Activated T-helper 2 cell treated with anti-CD3 and anti-CD28 coated beads, Interferon-gamma antibody, Interleukin-2, Interleukin-4, amounts not matched to agents 10 μg/mL and 5 μg/mL and 100 μg/mL, durations not matched to agents 14 hours and 24 hours and 36 hours (primary cell): ENCODE data around the gene MARCHF2. TPM values are rescaled to one million over a fixed set of nuclear protein-coding genes. Genes with fewer than 3 reads are reported as not detected.
"Not testable (repeated sequence)": the region's sequence is repeated elsewhere in the genome, so short reads cannot be mapped to it uniquely, and the experiment has no call there.

ENCODE experiments used
- DNase-seq: peaks from one replicate; pipeline ENCODE4 v3.0.0; 2021; ENCODE audit warnings: low spot score
- H3K27ac Mint-ChIP-seq: one replicate; pipeline ENCODE4 v1.8.0; 2021; ENCODE audit warnings: mixed read lengths
- H3K27me3 Mint-ChIP-seq: one replicate; pipeline ENCODE4 v1.8.0; 2021; ENCODE audit warnings: low read depth, mixed read lengths
- H3K36me3 Mint-ChIP-seq: one replicate; pipeline ENCODE4 v1.8.0; 2021; ENCODE audit warnings: low read depth, mixed read lengths
- H3K4me1 Mint-ChIP-seq: one replicate; pipeline ENCODE4 v1.8.0; 2021; ENCODE audit warnings: low read depth, mixed read lengths
- H3K4me3 Mint-ChIP-seq: one replicate; pipeline ENCODE4 v1.8.0; 2021; ENCODE audit warnings: low read depth, mild to moderate bottlenecking, moderate library complexity, mixed read lengths
- H3K9me3 Mint-ChIP-seq: one replicate; pipeline ENCODE4 v1.8.0; 2021; ENCODE audit warnings: mixed read lengths
- intact Hi-C: fragments of 100-400 bp; cut with micrococcal nuclease; formaldehyde crosslinking; loops from one replicate; pipeline ENCODE4 v1.15.1; 2023
- total RNA-seq: library from RNA; stranded (reverse); gene quantifications from 2 replicates; pipeline ENCODE4 v1.2.3, GENCODE V29; 2022

Gene MARCHF2
- total RNA-seq, 1 donor from 2014 or later, result 13.0 TPM

DNA sequence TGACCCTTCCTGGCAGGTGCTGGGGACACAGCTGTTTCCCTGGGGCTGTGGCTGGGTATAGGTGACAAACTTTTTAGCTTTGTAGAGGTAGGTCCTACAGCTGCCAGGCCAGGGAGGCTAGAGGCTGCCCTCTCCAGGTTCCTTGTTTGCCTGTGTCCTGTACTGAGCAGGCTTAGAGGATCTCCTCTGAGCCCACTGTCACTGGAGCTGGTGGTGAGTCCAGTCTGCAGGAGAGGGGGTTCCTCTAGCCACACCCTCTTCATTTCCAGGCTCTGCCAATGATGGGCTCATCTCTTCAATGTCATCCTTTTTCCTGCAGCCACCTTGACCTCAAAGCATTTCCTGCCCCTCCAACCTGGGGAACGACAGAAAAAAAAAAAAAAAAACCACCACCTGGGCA is 35.5 kb upstream of the MARCHF2 start:
- Mint-ChIP-seq H3K27me3 (peaks cover 3% of the 10 kb centered on the region), H3K36me3 (peaks cover 4% of the 10 kb centered on the region), H3K4me1 (peaks cover 4% of the 10 kb centered on the region), H3K27ac (no peak overlapping the region), H3K4me3 (no peak overlapping the region), H3K9me3 (no peaks in the 10 kb centered on the region)
- DNase-seq, result no peak
- intact Hi-C loops, result no loop called here

DNA sequence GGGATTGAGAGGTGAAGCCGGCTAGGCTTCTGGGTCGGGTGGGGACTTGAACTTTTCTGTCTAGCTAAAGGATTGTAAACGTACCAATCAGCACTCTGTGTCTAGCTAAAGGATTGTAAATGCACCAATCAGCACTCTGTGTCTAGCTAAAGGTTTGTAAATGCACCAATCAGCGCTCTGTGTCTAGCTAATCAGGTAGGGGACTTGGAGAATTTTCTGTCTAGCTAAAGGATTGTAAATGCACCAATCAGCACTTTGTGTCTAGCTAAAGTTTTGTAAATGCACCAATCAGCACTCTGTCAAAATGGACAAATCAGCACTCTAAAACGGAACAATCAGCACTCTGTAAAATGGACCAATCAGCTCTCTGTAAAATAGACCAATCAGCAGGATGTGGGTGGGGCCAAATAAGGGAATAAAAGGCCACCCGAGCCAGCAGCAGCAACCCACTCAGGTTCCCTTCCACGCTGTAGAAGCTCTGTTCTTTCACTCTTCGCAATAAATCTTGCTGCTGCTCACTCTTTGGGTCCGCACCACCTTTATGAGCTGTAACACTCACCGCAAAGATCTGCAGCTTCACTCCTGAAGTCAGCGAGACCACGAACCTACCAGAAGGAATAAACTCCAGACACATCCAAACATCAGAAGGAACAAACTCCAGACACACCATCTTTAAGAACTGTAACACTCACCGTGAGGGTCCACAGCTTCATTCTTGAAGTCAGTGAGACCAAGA is 33.8 kb upstream of the MARCHF2 start:
- not testable (repeated sequence) for H3K9me3 Mint-ChIP-seq

DNA sequence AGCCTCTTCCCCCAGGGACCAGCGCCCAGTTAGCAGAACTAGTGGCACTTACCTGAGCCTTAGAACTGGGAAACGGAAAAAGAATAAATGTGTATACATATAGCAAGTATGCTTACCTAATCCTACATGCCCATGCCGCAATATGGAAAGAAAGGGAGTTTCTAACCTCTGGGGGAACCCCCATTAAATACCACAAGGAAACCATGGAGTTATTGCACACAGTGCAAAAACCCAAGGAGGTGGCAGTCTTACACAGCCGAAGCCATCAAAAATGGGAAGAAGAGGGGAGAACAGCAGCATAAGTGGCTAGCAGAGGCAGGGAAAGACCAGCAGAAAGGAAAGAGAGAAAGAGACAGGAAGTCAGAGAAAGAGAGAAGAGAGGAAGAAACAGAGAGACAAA is 28.5 kb upstream of the MARCHF2 start:
- H3K4me1 Mint-ChIP-seq, H3K27me3 Mint-ChIP-seq, H3K36me3 Mint-ChIP-seq, intact Hi-C loops, H3K4me3 Mint-ChIP-seq, DNase-seq, H3K9me3 Mint-ChIP-seq: not testable (repeated sequence)
- H3K27ac Mint-ChIP-seq, result peak overlapping the region; percentile 1

More for the DNA sequence above, 33.8 kb upstream of the MARCHF2 start:
- intact Hi-C loops, H3K4me3 Mint-ChIP-seq, H3K27me3 Mint-ChIP-seq, DNase-seq, H3K4me1 Mint-ChIP-seq, H3K36me3 Mint-ChIP-seq, H3K27ac Mint-ChIP-seq: not testable (repeated sequence)

DNA sequence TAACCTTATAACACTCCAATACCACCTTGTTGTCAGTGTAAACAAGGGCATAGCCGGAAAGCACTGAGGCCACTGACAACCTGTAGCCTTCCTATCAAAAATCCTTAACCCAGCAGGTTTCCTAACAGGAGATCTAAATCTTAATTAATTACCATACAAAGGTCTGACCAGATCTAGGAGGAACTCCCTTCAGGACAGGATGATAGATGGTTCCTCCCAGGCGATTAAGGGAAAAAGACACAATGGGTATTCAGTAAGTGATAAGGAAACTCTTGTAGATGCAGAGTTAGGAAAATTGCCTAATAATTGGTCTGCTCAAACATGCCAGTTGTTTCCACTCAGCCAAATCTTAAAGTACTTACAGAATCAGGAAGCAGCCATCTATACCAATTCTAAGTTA is 28.0 kb upstream of the MARCHF2 start:
- H3K36me3 Mint-ChIP-seq, H3K27ac Mint-ChIP-seq, H3K4me3 Mint-ChIP-seq, DNase-seq, intact Hi-C loops, H3K9me3 Mint-ChIP-seq, H3K27me3 Mint-ChIP-seq, H3K4me1 Mint-ChIP-seq: not testable (repeated sequence)

DNA sequence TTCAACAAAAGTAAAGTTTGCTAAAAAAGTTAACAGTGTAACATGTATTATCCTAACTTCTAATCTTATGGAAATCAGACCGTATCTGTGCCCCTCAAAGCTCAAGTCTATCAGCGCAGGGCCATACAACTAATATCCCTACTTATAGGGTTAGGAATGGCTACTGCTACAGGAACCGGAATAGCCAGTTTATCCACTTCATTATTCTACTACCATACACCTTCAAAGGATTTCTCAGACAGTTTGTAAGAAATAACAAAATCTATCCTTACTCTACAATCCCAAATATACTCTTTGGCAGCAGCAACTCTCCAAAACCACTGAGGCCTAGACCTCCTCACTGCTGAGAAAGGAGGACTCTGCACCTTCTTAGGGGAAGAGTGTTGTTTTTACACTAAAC is 27.5 kb upstream of the MARCHF2 start:
- H3K27ac Mint-ChIP-seq, H3K4me3 Mint-ChIP-seq, DNase-seq, H3K4me1 Mint-ChIP-seq, H3K36me3 Mint-ChIP-seq, H3K27me3 Mint-ChIP-seq, H3K9me3 Mint-ChIP-seq, intact Hi-C loops: not testable (repeated sequence)

DNA sequence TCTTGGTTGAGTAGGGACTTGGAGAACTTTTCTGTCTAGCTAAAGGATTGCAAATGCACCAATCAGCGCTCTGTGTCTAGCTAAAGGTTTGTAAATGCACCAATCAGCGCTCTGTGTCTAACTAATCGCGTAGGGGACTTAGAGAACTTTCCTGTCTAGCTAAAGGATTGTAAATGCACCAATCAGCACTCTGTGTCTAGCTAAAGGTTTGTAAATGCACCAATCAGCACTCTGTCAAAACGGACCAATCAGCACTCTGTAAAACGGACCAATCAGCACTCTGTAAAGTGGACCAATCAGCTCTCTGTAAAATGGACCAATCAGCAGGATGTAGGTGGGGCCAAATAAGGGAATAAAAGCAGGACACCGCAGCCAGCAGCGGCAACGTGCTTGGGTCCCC is 26.7 kb upstream of the MARCHF2 start:
- DNase-seq, H3K27me3 Mint-ChIP-seq, H3K4me3 Mint-ChIP-seq, H3K4me1 Mint-ChIP-seq, H3K27ac Mint-ChIP-seq, H3K36me3 Mint-ChIP-seq, H3K9me3 Mint-ChIP-seq, intact Hi-C loops: not testable (repeated sequence)

DNA sequence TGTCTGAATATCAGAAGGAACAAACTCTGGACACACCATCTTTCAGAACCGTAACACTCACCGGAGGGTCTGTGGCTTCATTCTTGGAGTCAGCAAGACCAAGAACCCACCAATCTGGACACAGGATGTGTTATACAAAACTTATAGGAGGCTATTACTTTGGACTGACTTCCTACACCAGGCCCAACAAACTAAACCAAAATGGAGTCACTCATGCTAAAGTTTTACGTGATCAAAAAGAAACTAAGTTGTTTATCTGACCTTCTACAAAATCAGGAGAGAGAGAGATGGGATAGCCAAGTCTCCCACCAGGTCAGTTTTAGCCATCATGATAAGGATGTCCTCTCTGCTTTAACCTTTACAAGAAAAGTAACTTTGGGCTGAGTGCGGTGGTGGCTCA is 26.1 kb upstream of the MARCHF2 start:
- no peaks in the 10 kb centered on the region for H3K27me3 Mint-ChIP-seq
- no peak overlapping the region for H3K27ac Mint-ChIP-seq
- H3K36me3 Mint-ChIP-seq, result peaks cover 7% of the 10 kb centered on the region
- H3K4me1 Mint-ChIP-seq, result peaks cover 13% of the 10 kb centered on the region
- no peaks in the 10 kb centered on the region for H3K9me3 Mint-ChIP-seq
- no peak overlapping the region for H3K4me3 Mint-ChIP-seq
- intact Hi-C loops, result no loop called here
- DNase-seq, result no peak

DNA sequence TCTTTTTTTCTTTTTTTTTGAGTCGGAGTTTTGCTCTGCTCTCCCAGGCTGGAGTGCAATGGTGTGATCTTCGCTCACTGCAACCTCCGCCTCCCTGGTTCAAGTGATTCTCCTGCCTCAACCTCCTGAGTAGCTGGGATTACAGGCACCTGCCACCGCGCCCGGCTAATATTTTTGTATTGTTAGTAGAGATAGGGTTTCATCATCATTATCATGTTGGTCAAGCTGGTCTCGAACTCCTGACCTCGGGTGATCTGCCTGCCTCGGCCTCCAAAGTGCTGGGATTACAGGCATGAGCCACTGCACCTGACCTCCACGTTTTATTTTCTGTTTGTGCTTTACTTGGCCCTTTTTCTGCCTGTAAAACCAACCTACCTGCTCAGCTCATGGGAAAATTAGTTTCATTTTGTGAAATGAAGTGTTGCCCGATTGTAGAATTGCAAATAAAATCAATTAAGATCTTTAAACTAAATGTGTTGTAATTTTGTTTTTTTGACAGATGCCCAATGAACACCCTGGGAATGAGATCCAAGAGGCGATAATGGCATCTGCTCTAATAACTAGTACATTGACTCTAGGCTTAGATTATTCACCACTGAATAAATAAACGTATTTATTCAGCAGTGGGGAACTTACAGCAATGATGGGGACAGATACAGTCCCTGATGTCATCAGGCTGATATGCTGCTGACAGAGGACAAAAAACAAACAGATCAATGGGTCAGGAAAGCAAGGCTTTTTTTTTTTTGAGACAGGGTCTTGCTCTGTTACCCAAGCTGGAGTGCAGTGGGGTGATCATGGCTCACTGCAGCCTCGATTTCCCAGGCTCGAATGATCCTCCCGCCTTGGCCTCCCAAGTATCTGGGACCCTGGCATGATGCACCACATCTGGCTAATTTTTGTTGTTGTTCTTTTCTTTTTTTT is 25.2 kb upstream of the MARCHF2 start:
- Mint-ChIP-seq H3K27me3 (no peaks in the 10 kb centered on the region), H3K27ac (peak overlapping the region; percentile 55), H3K4me1 (peaks cover 16% of the 10 kb centered on the region), H3K36me3 (peaks cover 9% of the 10 kb centered on the region), H3K4me3 (peak overlapping the region; percentile 60), H3K9me3 (no peaks in the 10 kb centered on the region)
- no peak for DNase-seq
- intact Hi-C loops, result no loop called here

DNA sequence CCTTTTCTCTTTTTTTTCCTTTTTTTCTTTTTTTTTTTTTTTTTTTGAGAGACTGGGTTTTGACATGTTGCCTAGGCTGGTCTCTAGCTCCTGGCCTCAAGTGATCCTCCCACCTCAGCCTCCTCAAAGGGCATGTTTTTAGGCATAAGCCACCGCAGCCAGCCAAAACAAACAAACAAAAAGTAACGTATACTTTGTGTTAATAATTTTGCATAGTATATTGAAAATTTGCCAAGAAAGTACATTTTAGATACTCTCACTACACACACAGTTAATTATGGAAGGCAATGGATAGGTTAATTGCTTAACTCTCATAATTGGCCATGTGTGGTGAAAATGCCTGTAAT is 24.5 kb upstream of the MARCHF2 start:
- intact Hi-C loops, result no loop called here
- no peak for DNase-seq
- no peak overlapping the region for H3K27ac Mint-ChIP-seq
- peaks cover 18% of the 10 kb centered on the region for H3K4me1 Mint-ChIP-seq
- peaks cover 10% of the 10 kb centered on the region for H3K36me3 Mint-ChIP-seq
- H3K9me3 Mint-ChIP-seq, result no peaks in the 10 kb centered on the region
- no peaks in the 10 kb centered on the region for H3K27me3 Mint-ChIP-seq
- no peak overlapping the region for H3K4me3 Mint-ChIP-seq

DNA sequence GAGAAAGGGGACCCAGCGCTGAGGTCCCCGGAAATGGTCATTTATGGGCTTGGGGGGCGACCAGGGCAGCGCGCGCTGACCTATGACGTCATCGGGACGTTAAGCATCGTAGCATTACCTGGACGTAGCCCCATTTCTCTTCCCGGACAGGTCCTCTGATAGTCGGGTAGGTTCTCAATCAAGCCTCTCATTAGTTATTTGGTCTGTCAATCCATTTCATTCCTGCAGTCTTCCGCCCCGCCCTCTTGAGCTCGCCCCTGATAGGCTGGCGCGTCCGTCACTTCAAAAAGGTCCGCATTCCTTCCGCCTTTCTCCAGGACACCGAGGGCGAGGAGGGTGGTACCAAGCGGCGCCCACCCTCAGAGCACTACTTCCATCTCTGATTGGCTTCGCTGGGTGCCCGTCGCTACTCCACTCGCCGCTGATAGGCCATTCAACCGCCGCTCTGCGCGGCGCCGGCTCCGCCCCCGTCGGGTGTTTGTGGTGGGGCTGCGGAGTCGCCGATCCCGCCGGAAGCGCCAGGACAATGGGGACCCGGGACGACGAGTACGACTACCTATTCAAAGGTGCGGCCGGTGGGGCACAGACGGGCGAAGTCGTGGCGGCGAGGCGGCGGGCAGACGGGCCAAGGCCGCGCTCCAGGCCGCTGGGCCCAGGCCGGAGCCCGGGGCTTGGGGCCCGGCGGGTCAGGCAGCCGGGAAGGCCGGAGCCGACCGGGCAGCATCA is 23.1 kb upstream of the MARCHF2 start, which contains the start of gene RAB11B:
RAB11B (plus strand) TSS at position 470 of the 726 bp plus-strand sequence; CDS start at position 527, 57 bp downstream.
- H3K27ac Mint-ChIP-seq, result peak within 1 kb of the TSS; percentile 96
- H3K27me3 Mint-ChIP-seq, result no peaks in the 10 kb centered on the region
- H3K36me3 Mint-ChIP-seq, result peaks cover 10% of the 10 kb centered on the region
- H3K9me3 Mint-ChIP-seq, result no peaks in the 10 kb centered on the region
- peak; percentile 99 for DNase-seq
- intact Hi-C loops, result loop anchor here (2.0 kb wide), 1 partner anchor 55 kb away; the partner anchor contains the start of gene HNRNPM
- peak within 1 kb of the TSS; percentile 91 for H3K4me3 Mint-ChIP-seq
- peaks cover 16% of the 10 kb centered on the region for H3K4me1 Mint-ChIP-seq

DNA sequence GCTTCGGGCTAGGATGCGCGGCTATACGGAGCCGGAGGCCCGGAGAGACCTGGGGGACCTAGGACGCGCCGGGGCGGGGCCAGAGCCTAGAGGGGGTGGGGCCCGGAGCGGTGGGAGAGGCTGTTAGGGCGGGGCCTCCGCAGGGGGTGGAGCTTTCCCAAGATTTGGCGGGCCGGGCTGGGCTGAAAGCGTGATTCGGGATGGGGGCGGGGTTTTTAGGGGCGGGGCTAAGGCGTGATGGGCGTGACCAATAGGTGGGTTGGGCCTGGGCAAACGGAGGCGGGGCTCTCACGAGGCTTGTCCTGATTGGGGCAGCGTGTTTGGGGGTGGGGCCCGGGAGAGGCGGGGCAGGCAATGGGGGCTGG is 22.5 kb upstream of the MARCHF2 start:
- peak overlapping the region; percentile 60 for H3K27ac Mint-ChIP-seq
- no peaks in the 10 kb centered on the region for H3K27me3 Mint-ChIP-seq
- DNase-seq, result peak; percentile 91
- intact Hi-C loops, result loop anchor here (2.0 kb wide), 1 partner anchor 54 kb away; the partner anchor contains the start of gene HNRNPM
- peaks cover 16% of the 10 kb centered on the region for H3K4me1 Mint-ChIP-seq
- H3K36me3 Mint-ChIP-seq, result peaks cover 10% of the 10 kb centered on the region
- H3K9me3 Mint-ChIP-seq, result no peaks in the 10 kb centered on the region
- H3K4me3 Mint-ChIP-seq, result peak overlapping the region; percentile 69

DNA sequence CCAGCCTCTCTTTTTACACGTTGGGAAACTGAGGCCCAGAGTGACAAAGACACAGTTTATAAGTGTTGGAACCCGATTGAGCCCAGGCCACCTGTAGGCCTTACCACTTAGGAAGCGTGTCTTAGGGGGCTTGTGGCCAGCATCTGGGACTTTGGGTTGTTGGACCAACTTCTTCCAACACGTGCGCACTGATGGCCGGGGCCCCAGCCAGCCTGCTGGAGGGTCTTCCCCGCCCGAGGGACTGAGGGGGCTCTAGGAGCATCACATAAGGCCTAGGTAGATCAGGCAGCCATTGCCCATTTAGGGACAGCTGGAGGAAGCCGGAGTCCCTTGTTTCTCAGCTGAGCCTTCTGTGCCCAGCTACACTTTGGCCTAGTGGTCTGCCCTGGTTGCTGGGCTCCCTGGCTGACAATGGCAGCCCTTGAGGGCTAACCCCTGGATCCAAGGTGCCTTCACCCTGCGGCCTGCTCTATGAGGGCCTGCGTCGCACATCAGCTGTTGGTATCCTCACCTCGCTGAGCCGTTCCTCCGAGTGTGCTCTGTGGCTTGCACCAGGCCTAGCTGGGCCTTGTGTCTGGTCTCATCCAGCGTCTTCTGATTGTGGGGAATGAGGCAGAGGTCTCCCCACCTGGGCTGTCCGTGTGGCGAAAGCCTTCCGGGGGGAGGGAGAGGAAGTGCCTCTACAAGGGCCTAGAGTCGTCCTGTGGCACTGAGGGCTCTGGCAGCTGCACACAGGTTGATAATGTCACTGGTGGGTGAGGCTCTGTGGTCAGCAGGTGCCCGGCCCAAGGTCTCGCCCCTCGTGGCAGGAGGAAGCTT is 21.7 kb upstream of the MARCHF2 start:
- Mint-ChIP-seq H3K27me3 (no peaks in the 10 kb centered on the region), H3K4me1 (peaks cover 20% of the 10 kb centered on the region), H3K27ac (no peak overlapping the region), H3K36me3 (peaks cover 13% of the 10 kb centered on the region), H3K4me3 (peak overlapping the region; percentile 69), H3K9me3 (no peaks in the 10 kb centered on the region)
- no peak for DNase-seq
- intact Hi-C loops, result loop anchor here (2.0 kb wide), 1 partner anchor 53 kb away; the partner anchor contains the start of gene HNRNPM
